ENCODE results near the gene IGF2. TPM values are rescaled to one million over a fixed set of nuclear protein-coding genes. Genes with fewer than 3 reads are reported as not detected.
A peak's percentile ranks its signal among the peaks of the same experiment; 100 is the strongest.

IGF2 gene
- total RNA-seq, 3 donors from 2014 or later, result 7.6 to 27.6 (median 12.1) TPM

DNA sequence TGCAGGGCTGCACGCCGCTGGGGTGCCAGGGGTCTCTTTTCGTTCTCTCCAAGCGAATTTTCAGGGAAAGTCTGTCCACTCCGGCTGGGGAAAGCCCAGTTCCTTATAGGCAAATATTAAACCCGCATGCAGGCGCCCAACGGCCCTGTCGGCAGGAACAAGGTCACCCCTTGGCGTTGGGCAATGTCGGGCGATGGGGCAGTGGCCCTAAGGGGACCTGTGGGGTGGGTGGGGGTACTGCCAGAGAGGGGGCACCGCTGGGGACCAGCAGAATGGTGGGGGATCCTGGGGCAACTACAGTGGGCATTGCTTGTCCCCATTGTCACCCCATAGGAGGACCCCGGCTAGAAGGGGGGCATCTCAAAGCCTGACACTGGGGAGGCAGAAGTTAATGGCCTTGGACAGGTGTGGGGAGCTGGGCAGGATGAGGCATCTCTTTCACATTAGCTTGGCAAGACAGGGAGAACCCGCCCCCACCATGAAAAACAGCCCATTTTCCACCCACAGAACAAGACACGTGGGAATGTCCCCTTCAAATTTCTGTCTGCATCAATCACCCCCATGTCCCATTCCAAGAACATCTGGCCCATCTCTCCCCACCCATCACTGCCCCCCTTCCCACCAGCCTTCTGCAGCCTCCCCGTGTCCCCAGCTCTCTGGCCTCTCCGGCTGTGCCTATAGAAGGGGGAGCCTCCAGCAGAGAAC lies 5.5 kb upstream of the IGF2 start:
- TF ChIP-seq CTCF (IDR thresholded peaks at IDR 0.05), result no peak
- intact Hi-C loops (cut with DNase I, micrococcal nuclease), result no loop called here
- no peaks in the 10 kb centered on the region for H3K36me3 ChIP-seq (ENCODE audit: low read depth)
- ATAC-seq, result no peak
- DNase-seq, result no peak
- H3K4me3 ChIP-seq, result no peak overlapping the region
- no peaks in the 10 kb centered on the region for H3K4me1 ChIP-seq (ENCODE audit: low read depth)
- H3K9me3 ChIP-seq, result no peaks in the 10 kb centered on the region

DNA sequence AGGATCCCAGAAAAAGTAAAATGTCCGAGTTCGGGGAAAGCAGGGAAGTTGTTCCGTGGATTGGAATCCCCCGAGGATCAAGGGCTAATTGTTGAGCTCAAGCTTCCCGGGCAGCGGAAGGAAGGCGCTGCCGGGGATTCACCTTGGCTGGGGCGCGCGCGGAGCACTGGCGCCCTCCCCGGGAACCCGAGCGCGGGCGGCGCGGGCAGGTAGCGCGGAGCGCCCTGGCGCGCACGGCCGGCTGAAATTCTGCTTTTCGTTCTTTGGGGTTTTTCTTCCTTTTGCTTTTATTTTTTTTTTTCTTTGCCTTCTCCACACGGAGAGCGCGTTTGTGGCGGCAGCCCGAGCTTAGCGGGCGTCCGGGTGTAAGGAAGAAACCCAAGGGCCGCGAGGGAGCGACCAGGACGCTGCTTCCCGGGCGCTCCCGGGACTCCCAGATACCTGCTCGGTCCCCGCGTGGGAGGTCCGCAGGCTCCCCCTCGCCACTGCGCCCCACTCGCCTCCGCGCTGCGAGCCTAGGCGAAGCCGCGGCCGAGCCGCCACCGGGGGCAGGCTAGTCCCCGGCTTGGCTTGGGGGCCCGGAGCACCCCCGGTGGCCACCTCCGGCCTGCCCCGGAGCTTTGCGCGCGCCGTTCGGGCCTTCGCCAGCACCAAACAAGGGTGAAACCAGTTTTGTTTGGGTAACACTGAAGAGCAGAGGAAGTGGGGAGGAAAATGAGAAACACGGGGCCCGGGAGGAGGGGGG lies 4.8 kb upstream of the IGF2 start:
- ATAC-seq (peak; percentile 32), DNase-seq (no peak)
- Histone ChIP-seq H3K36me3 (ENCODE audit: low read depth) (no peaks in the 10 kb centered on the region), H3K4me3 (no peak overlapping the region), H3K4me1 (ENCODE audit: low read depth) (no peaks in the 10 kb centered on the region), H3K9me3 (no peaks in the 10 kb centered on the region)
- intact Hi-C loops (cut with DNase I, micrococcal nuclease), result no loop called here
- TF ChIP-seq CTCF (IDR thresholded peaks at IDR 0.05), result no peak

DNA sequence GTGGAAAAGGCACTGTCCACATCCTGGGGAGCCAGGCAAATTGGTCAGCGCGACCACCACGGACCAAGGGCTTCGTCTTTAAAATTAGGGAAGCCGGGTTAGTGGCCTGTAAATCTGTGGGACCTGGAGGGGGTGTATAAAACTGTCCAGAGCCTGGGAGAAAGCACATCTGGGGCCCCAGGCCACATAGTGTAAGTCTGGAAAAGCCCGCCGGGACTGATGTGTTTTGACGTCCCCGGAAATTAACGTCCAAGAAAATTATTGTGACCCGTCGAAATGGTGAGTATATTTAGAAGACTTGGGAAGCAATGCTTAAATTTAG lies 4.2 kb upstream of the IGF2 start:
- DNase-seq, result no peak
- ATAC-seq, result no peak
- H3K36me3 ChIP-seq (ENCODE audit: low read depth), result no peaks in the 10 kb centered on the region
- H3K9me3 ChIP-seq, result no peaks in the 10 kb centered on the region
- TF ChIP-seq CTCF (IDR thresholded peaks at IDR 0.05), result no peak
- no peak overlapping the region for H3K4me3 ChIP-seq
- intact Hi-C loops (cut with DNase I, micrococcal nuclease), result no loop called here
- H3K4me1 ChIP-seq (ENCODE audit: low read depth), result no peaks in the 10 kb centered on the region

DNA sequence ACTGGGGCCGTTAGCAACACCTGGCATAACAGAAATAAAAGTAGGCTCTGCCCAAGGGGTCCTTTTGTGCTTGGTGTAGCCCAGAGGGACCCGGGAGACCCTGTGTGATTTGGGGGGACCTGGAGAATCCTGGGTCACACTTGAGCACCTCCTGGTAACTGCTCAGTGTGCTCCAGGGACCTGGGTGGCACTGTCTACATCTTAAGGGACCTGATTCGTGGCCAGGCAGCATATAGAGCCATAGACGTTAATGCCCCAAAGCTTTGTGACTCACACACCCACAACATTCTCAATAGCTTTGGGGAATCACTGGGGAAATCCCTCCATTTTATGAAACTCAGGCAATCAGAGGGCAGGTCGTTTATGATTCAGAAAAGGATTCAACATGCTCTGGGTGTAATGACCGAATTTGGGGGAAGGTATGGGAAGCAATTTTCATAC lies 3.6 kb upstream of the IGF2 start:
- no peak for TF ChIP-seq CTCF (IDR thresholded peaks at IDR 0.05)
- Histone ChIP-seq H3K4me3 (no peak overlapping the region), H3K36me3 (ENCODE audit: low read depth) (no peaks in the 10 kb centered on the region), H3K4me1 (ENCODE audit: low read depth) (peaks cover 1% of the 10 kb centered on the region), H3K9me3 (no peaks in the 10 kb centered on the region)
- intact Hi-C loops (cut with DNase I, micrococcal nuclease), result no loop called here
- ATAC-seq (no peak), DNase-seq (no peak)

- DNase-seq (no peak), ATAC-seq (no peak)
- Histone ChIP-seq H3K36me3 (ENCODE audit: low read depth) (no peaks in the 10 kb centered on the region), H3K4me1 (ENCODE audit: low read depth) (peaks cover 5% of the 10 kb centered on the region), H3K4me3 (no peak overlapping the region), H3K9me3 (no peaks in the 10 kb centered on the region)
- intact Hi-C loops (cut with DNase I, micrococcal nuclease), result no loop called here
- no peak for TF ChIP-seq CTCF (IDR thresholded peaks at IDR 0.05)
Observed at GRCh38 chr11:2142300-2142759, 3.1 kb upstream of the IGF2 start.

All from mucosa of descending colon (tissue), 3 donors.